H1 (cell line): ENCODE data around the gene CACNB1. TPM values are rescaled to one million over a fixed set of nuclear protein-coding genes. Genes with fewer than 3 reads are reported as not detected.

ENCODE experiments used
- ATF3 ChIP-seq: IDR thresholded peaks from 2 replicates; pipeline ENCODE4 v1.6.1; 2011; ENCODE audit warnings: low read depth, mild to moderate bottlenecking, low read length; ENCODE audit not compliant: insufficient read depth
- CHD7 ChIP-seq: fragments of 300-600 bp; sonication (generic); IDR thresholded peaks from 2 replicates; pipeline ENCODE4 v1.7.1; 2012; ENCODE audit warnings: low read length, moderate library complexity, mild to moderate bottlenecking, inconsistent platforms; ENCODE audit not compliant: insufficient replicate concordance
- GABPA ChIP-seq: IDR thresholded peaks from 2 replicates; pipeline ENCODE4 v1.6.1; 2011; ENCODE audit warnings: mild to moderate bottlenecking, low read length, moderate library complexity, borderline replicate concordance; ENCODE audit not compliant: insufficient read depth
- GTF2F1 ChIP-seq: IDR thresholded peaks from 2 replicates; pipeline ENCODE4 v1.6.1; 2012; ENCODE audit warnings: low read depth, low read length, improper control_type of control experiment, borderline replicate concordance
- KDM4A ChIP-seq: IDR thresholded peaks from one replicate; pipeline ENCODE4 v1.7.1; 2012; ENCODE audit warnings: low read depth, mild to moderate bottlenecking, moderate library complexity, low read length, inconsistent platforms; ENCODE audit not compliant: severe bottlenecking
- KDM5A ChIP-seq: fragments of 200-600 bp; IDR thresholded peaks from 2 replicates; pipeline ENCODE4 v1.7.1; 2012; ENCODE audit warnings: mild to moderate bottlenecking, low read length, inconsistent platforms, mixed read lengths
- polyA plus RNA-seq, 7 experiments: library from polyadenylated mRNA; depleted of rRNA in 3 of 7; stranded (reverse) in 5 of 7; unstranded in 2 of 7; fragments of >200 nt in 5 of 7; fragments of 200-250 nt in 2 of 7; gene quantifications; 1 replicate in 5 of 7; 2 replicates in 1 of 7; 4 replicates in 1 of 7; pipeline versions ENCODE4 v1.2.1 to v1.2.3, GENCODE V29; 2011 to 2013; ENCODE audit warnings: missing spikeins in 2 of 7, mixed read lengths in 2 of 7
- total RNA-seq: library from RNA; stranded (reverse); fragmentation: NEBNext Ultra II Directional; extraction: Animal tissue kit (Norgen Biotek cat#: 25700); gene quantifications from 2 replicates; pipeline ENCODE4 v1.2.1, GENCODE V29; 2021

CACNB1 gene
- total and polyA plus RNA-seq, 2 of the 8 experiments (the other 6 are each of a cell fraction or from before 2014, with no cell fraction given) = 7.2 to 17.8 TPM

- TF ChIP-seq CHD7 = no peak
- TF ChIP-seq KDM5A = no peak
- TF ChIP-seq KDM4A = no peak
- no peak for TF ChIP-seq GTF2F1
- no peak for TF ChIP-seq GABPA
- no peak for TF ChIP-seq ATF3
These were observed 57.9 kb downstream of the CACNB1 start (continued) for GRCh38 chr17:39139561-39139960.
